GM23248 (cell line): ENCODE measurements around the gene RNF11. TPM values are rescaled to one million over a fixed set of nuclear protein-coding genes. Genes with fewer than 3 reads are reported as not detected.
A peak's percentile ranks its signal among the peaks of the same experiment; 100 is the strongest.

Source experiments
- DNase-seq: peaks from one replicate; pipeline ENCODE4 v3.0.0-alpha.2; 2015
- H2AFZ ChIP-seq: fragments of 200-600 bp; sonication (generic); 2 replicates; pipeline ENCODE4 v1.6.1; 2016; ENCODE audit warnings: antibody characterized with exemption
- H3F3A ChIP-seq: fragments of 200-600 bp; sonication (generic); 2 replicates; pipeline ENCODE4 v1.6.1; 2016; ENCODE audit warnings: mild to moderate bottlenecking, antibody characterized with exemption, mixed run types; ENCODE audit not compliant: insufficient read depth
- H3K27ac ChIP-seq: fragments of 200-600 bp; sonication (generic); 2 replicates; pipeline ENCODE4 v1.5.1; 2016; ENCODE audit warnings: mild to moderate bottlenecking
- H3K27me3 ChIP-seq: fragments of 200-600 bp; sonication (generic); replicated peaks from 2 replicates; pipeline ENCODE4 v1.6.1; 2016; ENCODE audit warnings: mild to moderate bottlenecking; ENCODE audit not compliant: insufficient read depth
- H3K36me3 ChIP-seq: fragments of 200-600 bp; sonication (generic); 2 replicates; pipeline ENCODE4 v1.6.1; 2016; ENCODE audit warnings: low read depth, mild to moderate bottlenecking
- H3K4me1 ChIP-seq: fragments of 200-600 bp; sonication (generic); 2 replicates; pipeline ENCODE4 v1.6.1; 2016; ENCODE audit warnings: mild to moderate bottlenecking; ENCODE audit not compliant: insufficient read depth
- H3K4me2 ChIP-seq: fragments of 200-600 bp; sonication (generic); one replicate; pipeline ENCODE4 v1.6.1; 2016; ENCODE audit warnings: mild to moderate bottlenecking; ENCODE audit not compliant: unreplicated experiment
- H3K4me3 ChIP-seq: fragments of 200-600 bp; sonication (generic); 2 replicates; pipeline ENCODE4 v1.5.1; 2016; ENCODE audit warnings: mild to moderate bottlenecking
- H3K79me2 ChIP-seq: fragments of 200-600 bp; sonication (generic); 2 replicates; pipeline ENCODE4 v1.6.1; 2016; ENCODE audit warnings: mild to moderate bottlenecking; ENCODE audit not compliant: insufficient read depth
- H3K9ac ChIP-seq: fragments of 200-600 bp; sonication (generic); 2 replicates; pipeline ENCODE4 v1.6.1; 2016; ENCODE audit warnings: mild to moderate bottlenecking
- H3K9me2 ChIP-seq: fragments of 200-600 bp; sonication (generic); 2 replicates; pipeline ENCODE4 v1.6.1; 2016; ENCODE audit warnings: mixed run types, mild to moderate bottlenecking, moderate library complexity; ENCODE audit not compliant: insufficient read depth
- H3K9me3 ChIP-seq: fragments of 200-600 bp; sonication (generic); one replicate; pipeline ENCODE4 v1.6.1; 2017; ENCODE audit warnings: low read depth
- H4K20me1 ChIP-seq: fragments of 200-600 bp; sonication (generic); 2 replicates; pipeline ENCODE4 v1.6.0; 2016; ENCODE audit not compliant: insufficient read depth
- EZH2 ChIP-seq: fragments of 200-600 bp; sonication (generic); IDR thresholded peaks from 2 replicates; pipeline ENCODE4 v1.6.1; 2018; ENCODE audit warnings: antibody characterized with exemption, mild to moderate bottlenecking; ENCODE audit not compliant: insufficient read depth, poor library complexity, severe bottlenecking
- EZH2phosphoT487 ChIP-seq: fragments of 200-600 bp; sonication (generic); IDR thresholded peaks from 2 replicates; pipeline ENCODE4 v1.6.1; 2018; ENCODE audit warnings: antibody characterized with exemption, moderate library complexity, mild to moderate bottlenecking, low read depth; ENCODE audit not compliant: insufficient read depth
- WGBS, 2 experiments: methylation state at CpG; one replicate each; pipeline ENCODE4 v1.1.6; 2015 to 2017; ENCODE audit warnings: low lambda C conversion rate in 2 of 2, low coverage in 1 of 2; ENCODE audit errors: missing lambda C conversion rate in 2 of 2; 5-methylcytosine and 5-hydroxymethylcytosine counted together
- in situ Hi-C: fragments of 300-500 bp; cut with MboI; formaldehyde crosslinking; loops from 2 replicates; pipeline ENCODE4 v1.15.0; 2020
- polyA plus RNA-seq: library from polyadenylated mRNA; unstranded; fragments of >200 nt; fragmentation: Nextera tagmentation; extraction: Ambion mirVana; gene quantifications from 2 replicates; pipeline ENCODE4 v1.2.1, GENCODE V29; 2016
- total RNA-seq: library from RNA; depleted of rRNA; stranded (reverse); fragments of >200 nt; shearing (Covaris generic); gene quantifications from 2 replicates; pipeline ENCODE4 v1.2.3, GENCODE V29; 2014

The RNF11 gene
- total and polyA plus RNA-seq, 2 experiments from 2014 or later = 94.1 to 128 TPM

DNA sequence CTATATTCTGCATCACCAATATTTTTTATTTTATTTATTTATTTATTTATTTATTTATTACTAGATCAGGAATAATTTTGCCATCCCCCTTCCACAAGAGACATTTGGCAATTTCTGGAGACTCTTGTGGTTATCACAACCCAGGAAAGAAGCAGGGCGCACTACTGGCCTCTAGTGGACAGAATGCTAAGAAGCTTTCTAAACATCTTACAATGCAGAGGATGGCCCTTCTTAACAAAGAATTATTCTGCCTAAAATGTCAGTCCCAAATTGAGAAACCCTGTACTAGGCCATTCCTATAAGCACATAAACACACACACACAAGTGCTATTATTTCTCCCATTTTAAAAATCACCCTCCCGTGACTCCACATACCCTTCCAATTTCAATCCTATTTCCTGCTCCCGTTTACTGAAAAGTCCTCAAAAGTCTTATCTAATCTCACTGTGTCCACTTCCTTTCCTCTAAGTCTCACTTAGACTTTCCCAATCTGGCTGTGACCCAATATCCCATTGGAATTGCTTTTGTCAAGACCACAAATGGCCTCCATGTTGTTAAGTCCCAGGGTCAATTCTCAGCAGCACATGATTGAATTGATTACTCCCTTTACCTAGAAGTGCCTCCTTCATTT, 43.7 kb upstream of the RNF11 start:
- H4K20me1 ChIP-seq = no peaks in the 10 kb centered on the region
- H3K9me3 ChIP-seq = no peaks in the 10 kb centered on the region
- peak; percentile 85 for DNase-seq
- no peaks in the 10 kb centered on the region for H3K27me3 ChIP-seq
- WGBS, 2 experiments = 50% methylated on average over 3 of the region's 3 CpGs
- in situ Hi-C loops = loop anchor here (10.0 kb wide), 1 partner anchor 418 kb away; no protein-coding TSS in a partner anchor
- no peak overlapping the region for H3K4me3 ChIP-seq
- H3F3A ChIP-seq = no peaks in the 10 kb centered on the region
- H3K4me2 ChIP-seq = no peak overlapping the region
- peak overlapping the region; percentile 18; the same call in 1 of the 2 replicates for H2AFZ ChIP-seq
- H3K79me2 ChIP-seq = no peaks in the 10 kb centered on the region
- no peak for TF ChIP-seq EZH2
- TF ChIP-seq EZH2phosphoT487 = no peak
- no peak overlapping the region for H3K27ac ChIP-seq
- no peaks in the 10 kb centered on the region for H3K4me1 ChIP-seq
- H3K9ac ChIP-seq = no peak overlapping the region
- H3K36me3 ChIP-seq = no peaks in the 10 kb centered on the region
- H3K9me2 ChIP-seq = no peaks in the 10 kb centered on the region

DNA sequence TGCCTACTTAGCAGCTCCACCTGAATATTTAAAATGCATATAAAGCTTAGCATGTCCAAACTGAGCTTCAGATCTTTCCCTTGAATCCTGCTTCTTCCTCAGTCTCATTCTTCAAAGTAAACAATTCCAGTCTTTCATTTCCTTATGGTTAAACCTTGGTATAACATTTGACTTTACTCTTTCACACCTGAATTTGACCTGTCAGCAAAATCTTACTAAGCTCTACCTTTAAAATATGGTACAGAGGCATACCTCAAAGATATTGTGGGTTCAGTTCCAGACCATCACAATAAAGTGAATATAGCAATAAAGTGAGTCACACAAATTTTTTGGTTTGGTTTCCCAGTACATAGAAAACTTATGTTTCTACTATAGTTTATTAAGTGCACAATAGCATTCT, 42.5 kb upstream of the RNF11 start:
- no peaks in the 10 kb centered on the region for H3K9me3 ChIP-seq
- H3K4me1 ChIP-seq = no peaks in the 10 kb centered on the region
- no peak for TF ChIP-seq EZH2phosphoT487
- no peak for TF ChIP-seq EZH2
- no peaks in the 10 kb centered on the region for H3F3A ChIP-seq
- H3K79me2 ChIP-seq = no peaks in the 10 kb centered on the region
- no peak overlapping the region for H3K4me2 ChIP-seq
- no peak overlapping the region for H2AFZ ChIP-seq
- no peak overlapping the region for H3K27ac ChIP-seq
- H4K20me1 ChIP-seq = no peaks in the 10 kb centered on the region
- no peaks in the 10 kb centered on the region for H3K27me3 ChIP-seq
- no peaks in the 10 kb centered on the region for H3K36me3 ChIP-seq
- DNase-seq = no peak
- no peak overlapping the region for H3K4me3 ChIP-seq
- H3K9me2 ChIP-seq = no peaks in the 10 kb centered on the region
- no peak overlapping the region for H3K9ac ChIP-seq
- in situ Hi-C loops = loop anchor here (10.0 kb wide), 1 partner anchor 419 kb away; no protein-coding TSS in a partner anchor

DNA sequence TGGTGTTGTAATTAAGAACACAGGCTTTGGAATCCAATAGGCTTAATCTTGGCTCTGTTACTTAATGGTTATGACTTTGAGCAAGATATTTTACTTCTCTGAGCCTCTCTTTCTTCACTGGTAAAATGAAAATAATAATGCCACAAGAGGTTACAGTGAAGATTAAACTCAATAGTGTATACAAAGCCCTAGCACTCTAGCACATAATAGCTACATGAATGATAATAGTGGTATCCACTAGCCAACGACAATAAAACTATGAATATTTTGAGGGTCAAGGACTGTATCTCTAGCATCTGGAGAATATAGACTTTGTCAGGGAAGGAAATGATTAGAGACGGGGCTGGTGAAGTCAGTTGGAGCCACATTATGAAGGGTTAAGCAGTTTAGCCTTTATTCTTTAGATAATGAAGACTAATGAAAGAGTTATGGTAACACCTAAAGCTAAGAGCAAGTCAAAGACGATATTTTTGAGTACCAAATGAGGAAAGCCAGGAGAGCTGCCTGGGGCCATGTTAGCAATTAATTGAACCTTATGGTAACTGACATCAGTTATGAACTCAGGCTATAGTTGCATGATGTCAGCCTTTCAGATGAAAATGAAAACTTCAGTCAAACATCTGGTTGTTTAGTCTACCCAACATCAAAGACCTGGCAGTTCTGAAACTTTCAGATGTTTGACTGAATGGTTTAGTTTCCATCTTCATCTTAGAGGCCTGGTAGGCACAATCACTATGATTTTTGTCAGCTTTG, 32.8 kb upstream of the RNF11 start:
- no peaks in the 10 kb centered on the region for H3K79me2 ChIP-seq
- no peaks in the 10 kb centered on the region for H3K27me3 ChIP-seq
- H3F3A ChIP-seq = no peaks in the 10 kb centered on the region
- H3K9me2 ChIP-seq = no peaks in the 10 kb centered on the region
- H3K27ac ChIP-seq = no peak overlapping the region
- H2AFZ ChIP-seq = no peak overlapping the region
- in situ Hi-C loops = no loop called here
- H3K4me3 ChIP-seq = no peak overlapping the region
- no peaks in the 10 kb centered on the region for H3K4me1 ChIP-seq
- TF ChIP-seq EZH2 = no peak
- no peak for TF ChIP-seq EZH2phosphoT487
- no peak for DNase-seq
- 43 to 50% methylated on average over 3 of the region's 3 CpGs for WGBS, 2 experiments
- no peaks in the 10 kb centered on the region for H4K20me1 ChIP-seq
- H3K36me3 ChIP-seq = no peaks in the 10 kb centered on the region
- no peak overlapping the region for H3K9ac ChIP-seq
- H3K9me3 ChIP-seq = no peaks in the 10 kb centered on the region
- H3K4me2 ChIP-seq = no peak overlapping the region

DNA sequence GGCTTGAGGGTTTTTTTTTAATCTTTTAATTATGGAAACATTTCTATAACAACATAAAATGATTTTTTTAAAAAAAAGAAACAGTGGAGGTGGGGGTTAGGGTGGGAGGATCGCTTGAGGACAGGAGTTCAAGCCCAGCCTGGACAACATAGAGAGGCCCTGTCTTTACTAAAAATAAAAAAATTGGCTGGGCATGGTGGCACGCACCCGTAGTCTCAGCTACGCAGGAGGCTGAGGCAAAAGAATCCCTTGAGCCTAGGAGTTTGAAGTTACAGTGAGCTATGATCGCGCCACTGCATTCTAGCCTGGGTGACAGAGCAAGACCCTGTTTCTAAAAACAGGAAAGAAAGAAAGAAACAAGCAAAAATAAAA, 32.2 kb upstream of the RNF11 start:
- H3K4me3 ChIP-seq = no peak overlapping the region
- H3K4me1 ChIP-seq = no peaks in the 10 kb centered on the region
- H3K36me3 ChIP-seq = no peaks in the 10 kb centered on the region
- no peak overlapping the region for H2AFZ ChIP-seq
- H3K9ac ChIP-seq = no peak overlapping the region
- 94 to 97% methylated on average over 6 of the region's 6 CpGs for WGBS, 2 experiments
- no peak overlapping the region for H3K27ac ChIP-seq
- H3K9me3 ChIP-seq = no peaks in the 10 kb centered on the region
- no peak overlapping the region for H3K4me2 ChIP-seq
- no peaks in the 10 kb centered on the region for H3F3A ChIP-seq
- TF ChIP-seq EZH2 (no peak), EZH2phosphoT487 (no peak)
- DNase-seq = no peak
- H3K79me2 ChIP-seq = no peaks in the 10 kb centered on the region
- in situ Hi-C loops = no loop called here
- no peaks in the 10 kb centered on the region for H3K27me3 ChIP-seq
- H3K9me2 ChIP-seq = no peaks in the 10 kb centered on the region
- H4K20me1 ChIP-seq = no peaks in the 10 kb centered on the region
